ENCODE measurements around the gene PTPN5.

DNA sequence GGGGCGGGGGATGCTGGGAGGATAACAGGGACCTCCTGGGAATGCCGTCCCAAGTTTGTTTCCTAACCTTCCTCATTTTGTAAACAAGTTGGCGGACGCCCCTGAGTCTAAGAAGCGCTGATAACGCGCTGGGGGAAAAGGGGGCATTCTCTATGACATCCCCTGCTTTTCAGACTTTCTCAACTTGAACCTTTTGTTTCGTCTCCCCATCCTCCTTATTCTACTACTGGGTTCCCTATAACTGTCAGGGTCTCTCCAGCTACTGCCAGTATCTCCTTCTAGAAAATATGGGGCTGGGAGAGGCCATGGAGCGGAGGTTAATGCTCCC, 92.4 kb downstream of the PTPN5 start:
- TF ChIP-seq, protein P1, sequence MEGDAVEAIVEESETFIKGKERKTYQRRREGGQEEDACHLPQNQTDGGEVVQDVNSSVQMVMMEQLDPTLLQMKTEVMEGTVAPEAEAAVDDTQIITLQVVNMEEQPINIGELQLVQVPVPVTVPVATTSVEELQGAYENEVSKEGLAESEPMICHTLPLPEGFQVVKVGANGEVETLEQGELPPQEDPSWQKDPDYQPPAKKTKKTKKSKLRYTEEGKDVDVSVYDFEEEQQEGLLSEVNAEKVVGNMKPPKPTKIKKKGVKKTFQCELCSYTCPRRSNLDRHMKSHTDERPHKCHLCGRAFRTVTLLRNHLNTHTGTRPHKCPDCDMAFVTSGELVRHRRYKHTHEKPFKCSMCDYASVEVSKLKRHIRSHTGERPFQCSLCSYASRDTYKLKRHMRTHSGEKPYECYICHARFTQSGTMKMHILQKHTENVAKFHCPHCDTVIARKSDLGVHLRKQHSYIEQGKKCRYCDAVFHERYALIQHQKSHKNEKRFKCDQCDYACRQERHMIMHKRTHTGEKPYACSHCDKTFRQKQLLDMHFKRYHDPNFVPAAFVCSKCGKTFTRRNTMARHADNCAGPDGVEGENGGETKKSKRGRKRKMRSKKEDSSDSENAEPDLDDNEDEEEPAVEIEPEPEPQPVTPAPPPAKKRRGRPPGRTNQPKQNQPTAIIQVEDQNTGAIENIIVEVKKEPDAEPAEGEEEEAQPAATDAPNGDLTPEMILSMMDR (IDR thresholded peaks at IDR 0.05), result no peak
- no peak for TF ChIP-seq POLR2A (IDR thresholded peaks at IDR 0.05)
- TF ChIP-seq POLR2AphosphoS5 (IDR thresholded peaks at IDR 0.05), result no peak

Measured in transverse colon (tissue), 4 donors.